Measurements from ENCODE around the gene TIMM13.

DNA sequence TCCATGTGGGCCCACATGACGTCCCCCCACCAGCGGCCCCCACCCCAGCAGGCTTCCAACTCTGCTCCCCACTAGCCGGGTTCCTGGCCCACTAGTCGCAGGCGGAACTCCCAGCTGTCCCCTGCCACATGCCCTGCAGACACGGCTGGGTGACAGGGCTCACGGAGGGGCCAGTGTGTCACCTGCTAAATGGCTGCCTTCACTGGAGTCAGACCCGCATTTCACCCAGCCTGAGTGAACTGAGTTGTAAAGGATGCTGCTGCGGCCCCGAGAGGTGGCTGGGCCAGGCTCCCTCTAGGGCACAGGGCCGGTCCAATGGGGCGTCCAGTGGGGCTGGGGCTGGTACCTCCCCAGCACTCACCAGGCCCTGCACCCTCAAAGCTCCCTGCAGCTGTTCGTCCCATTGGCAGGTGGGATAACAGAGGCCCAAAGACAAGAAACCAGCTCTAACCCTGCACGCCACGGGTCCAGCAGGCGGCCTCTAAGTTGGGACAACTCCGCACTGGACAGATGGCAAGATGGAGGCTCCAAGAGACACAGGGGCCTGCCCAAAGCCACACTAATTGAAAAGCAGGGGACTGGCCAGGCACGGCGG is 26.1 kb upstream of the TIMM13 start:
- TF ChIP-seq, protein P1, sequence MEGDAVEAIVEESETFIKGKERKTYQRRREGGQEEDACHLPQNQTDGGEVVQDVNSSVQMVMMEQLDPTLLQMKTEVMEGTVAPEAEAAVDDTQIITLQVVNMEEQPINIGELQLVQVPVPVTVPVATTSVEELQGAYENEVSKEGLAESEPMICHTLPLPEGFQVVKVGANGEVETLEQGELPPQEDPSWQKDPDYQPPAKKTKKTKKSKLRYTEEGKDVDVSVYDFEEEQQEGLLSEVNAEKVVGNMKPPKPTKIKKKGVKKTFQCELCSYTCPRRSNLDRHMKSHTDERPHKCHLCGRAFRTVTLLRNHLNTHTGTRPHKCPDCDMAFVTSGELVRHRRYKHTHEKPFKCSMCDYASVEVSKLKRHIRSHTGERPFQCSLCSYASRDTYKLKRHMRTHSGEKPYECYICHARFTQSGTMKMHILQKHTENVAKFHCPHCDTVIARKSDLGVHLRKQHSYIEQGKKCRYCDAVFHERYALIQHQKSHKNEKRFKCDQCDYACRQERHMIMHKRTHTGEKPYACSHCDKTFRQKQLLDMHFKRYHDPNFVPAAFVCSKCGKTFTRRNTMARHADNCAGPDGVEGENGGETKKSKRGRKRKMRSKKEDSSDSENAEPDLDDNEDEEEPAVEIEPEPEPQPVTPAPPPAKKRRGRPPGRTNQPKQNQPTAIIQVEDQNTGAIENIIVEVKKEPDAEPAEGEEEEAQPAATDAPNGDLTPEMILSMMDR (IDR thresholded peaks at IDR 0.05) = no peak
- no peak for TF ChIP-seq POLR2A (IDR thresholded peaks at IDR 0.05)
- TF ChIP-seq POLR2AphosphoS5 (IDR thresholded peaks at IDR 0.05; ENCODE audit: insufficient read depth in 1 of 2, low read depth in 1 of 2) = no peak

Measured in vagina (tissue), 2 donors.